H54 (cell line): ENCODE data around the gene RAB3D.
"Not testable (repeated sequence)": the region's sequence is repeated elsewhere in the genome, so short reads cannot be mapped to it uniquely, and the experiment has no call there.

Source experiments
- DNase-seq: peaks from one replicate; pipeline ENCODE4 v3.0.0; 2011; ENCODE audit warnings: low spot score, mixed read lengths; ENCODE audit not compliant: insufficient read length
- FAIRE-seq: peaks from 3 replicates; lab custom pipeline; 2011; peaks lifted over from hg19 to GRCh38; lab: Jason Lieb, UNC
- POLR2A ChIP-seq: IDR thresholded peaks from 2 replicates; pipeline ENCODE4 v1.6.1; 2011; ENCODE audit warnings: low read depth, mild to moderate bottlenecking, low read length

RAB3D gene

GRCh38 chr19:11338569-11339253, 746 bp downstream of the RAB3D start:
- FAIRE-seq (no peak), DNase-seq (no peak)
- no peak for TF ChIP-seq POLR2A

DNA sequence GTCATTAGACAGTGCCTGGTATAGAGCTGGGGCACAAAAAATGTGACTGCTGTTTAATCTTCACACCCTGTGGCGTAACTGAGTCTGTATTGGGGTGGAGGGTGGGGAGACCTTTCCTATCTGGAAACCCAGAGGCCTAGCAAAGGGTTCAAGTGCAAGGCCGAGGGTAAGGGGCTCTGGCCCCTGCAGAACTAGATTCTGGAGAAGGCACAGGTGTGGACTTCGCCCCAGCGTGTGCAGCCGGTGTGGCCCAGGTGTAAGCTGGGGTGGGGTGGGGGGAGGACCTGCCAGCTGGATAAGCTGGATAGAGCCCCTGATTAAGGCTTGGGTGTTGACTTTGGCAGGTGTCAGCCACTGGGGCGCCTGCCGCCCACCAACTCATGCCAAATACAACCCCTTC, 1.3 kb downstream of the RAB3D start:
- no peak for DNase-seq
- FAIRE-seq: no peak
- no peak for TF ChIP-seq POLR2A

DNA sequence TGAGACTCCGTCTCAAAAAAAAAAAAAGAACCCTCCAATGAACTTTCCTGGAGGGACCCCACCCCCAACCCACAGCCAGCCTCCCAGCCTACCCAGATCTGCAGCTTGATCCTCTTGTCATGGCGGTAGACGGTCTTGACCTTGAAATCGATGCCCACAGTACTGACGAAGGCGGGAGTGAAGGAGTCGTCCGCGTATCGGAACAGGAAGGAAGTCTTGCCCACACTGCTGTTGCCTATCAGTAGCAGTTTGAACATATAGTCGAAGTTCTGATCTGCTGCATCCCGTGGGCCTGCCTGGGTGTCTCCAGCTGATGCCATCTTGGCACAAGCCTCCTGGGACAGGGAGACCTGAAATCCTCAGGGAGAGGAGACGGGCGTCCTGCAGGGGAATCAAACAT, 2.4 kb downstream of the RAB3D start:
- no peak for TF ChIP-seq POLR2A
- FAIRE-seq (no peak), DNase-seq (no peak)

GRCh38 chr19:11335449-11336146, 3.9 kb downstream of the RAB3D start:
- no peak for FAIRE-seq
- no peak for DNase-seq
- no peak for TF ChIP-seq POLR2A

DNA sequence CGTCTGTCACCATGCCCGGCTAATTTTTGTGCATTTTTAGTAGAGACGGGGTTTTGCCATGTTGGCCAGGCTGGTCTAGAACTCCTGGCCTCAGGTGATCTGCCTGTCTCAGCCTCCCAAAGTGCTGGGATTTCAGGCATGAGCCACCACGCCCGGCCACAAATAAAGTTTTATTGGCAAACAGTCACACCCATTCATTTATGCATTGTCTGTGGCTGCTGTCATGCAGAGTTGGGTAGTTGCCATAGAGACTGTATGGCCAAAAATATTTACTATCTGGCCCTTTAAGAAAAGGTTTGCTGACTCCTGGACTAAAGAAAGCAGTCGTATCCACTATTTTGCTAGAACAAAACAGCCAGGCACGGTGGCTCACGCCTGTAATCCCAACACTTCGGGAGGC, 5.6 kb downstream of the RAB3D start:
- FAIRE-seq, DNase-seq: not testable (repeated sequence)

- FAIRE-seq: no peak
- DNase-seq: no peak
Observed at GRCh38 chr19:11332822-11333221, 6.6 kb downstream of the RAB3D start.

DNA sequence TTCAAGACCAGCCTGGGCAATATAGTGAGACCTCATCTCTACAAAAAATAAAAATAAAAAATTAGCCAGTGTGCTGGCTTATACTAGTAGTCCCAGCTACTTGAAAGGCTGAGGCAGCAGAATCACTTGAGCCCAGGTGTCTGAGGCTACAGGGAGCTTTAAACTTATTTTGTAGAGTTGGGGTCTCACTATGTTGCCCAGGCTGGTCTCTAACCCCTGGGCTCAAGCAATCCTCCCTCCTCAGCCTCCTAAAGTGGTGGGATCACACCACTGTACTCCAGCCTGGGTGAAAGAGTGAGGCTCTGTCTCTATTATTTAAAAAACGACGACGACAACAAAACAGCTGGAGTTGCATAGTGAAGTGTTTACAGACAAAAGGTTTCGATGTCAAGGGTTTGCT, 8.0 kb downstream of the RAB3D start:
- no peak for TF ChIP-seq POLR2A
- FAIRE-seq: no peak
- no peak for DNase-seq

More at GRCh38 chr19:11332822-11333221, 6.6 kb downstream of the RAB3D start:
- no peak for TF ChIP-seq POLR2A

GRCh38 chr19:11330127-11330526, 9.3 kb downstream of the RAB3D start:
- TF ChIP-seq POLR2A: no peak
- no peak for FAIRE-seq
- DNase-seq: no peak

DNA sequence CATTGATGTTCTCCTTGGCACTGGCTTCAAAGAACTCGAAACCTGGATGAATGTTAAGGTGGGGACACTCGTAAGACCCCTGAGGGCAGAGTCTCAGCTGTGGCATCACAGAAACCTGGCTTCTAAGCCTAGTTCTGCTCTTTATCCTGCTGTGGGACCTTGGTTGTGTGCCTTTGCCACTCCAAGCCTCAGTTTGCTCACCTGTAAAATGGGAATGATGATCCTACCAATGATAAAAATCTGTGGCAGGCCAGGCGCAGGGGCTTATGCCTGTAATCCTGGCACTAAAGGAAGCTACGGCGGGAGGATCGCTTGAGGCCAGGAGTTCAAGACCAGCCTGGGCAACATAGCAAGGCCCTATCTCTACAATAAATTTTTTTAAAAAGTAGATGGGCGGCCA, 13.9 kb downstream of the RAB3D start:
- no peak for TF ChIP-seq POLR2A
- FAIRE-seq: no peak
- DNase-seq: no peak

DNA sequence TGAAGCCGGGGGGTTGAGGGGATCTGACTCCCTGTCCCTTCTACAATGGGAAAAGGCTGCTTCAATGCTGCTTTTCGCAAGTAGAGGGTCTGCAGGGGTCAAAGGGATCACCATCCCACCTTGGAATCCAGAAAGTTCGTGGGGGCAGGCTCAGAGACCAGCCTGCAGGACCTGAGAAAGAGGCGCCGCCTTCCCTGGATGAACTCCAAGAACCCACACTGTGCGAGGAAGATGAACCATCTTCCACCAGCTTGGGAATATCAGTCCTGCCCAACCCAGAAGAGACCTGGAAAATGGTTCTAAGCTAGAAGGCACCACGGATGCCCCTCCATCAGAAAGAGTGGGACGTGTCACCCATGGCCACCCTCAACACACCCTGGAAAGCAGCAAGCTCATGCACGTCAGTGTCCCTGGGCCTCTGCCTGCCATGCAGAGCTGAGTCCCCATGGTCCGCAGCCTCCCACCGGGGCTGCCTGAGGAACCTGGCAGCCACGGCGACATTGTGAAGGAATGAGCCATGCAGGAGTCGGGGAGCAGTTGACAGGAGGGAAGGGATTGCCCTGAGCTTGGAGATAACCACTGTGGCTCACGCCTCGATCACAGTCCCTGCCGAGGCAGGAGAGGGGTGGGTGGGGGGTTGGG, 14.6 kb downstream of the RAB3D start:
- no peak for DNase-seq
- no peak for TF ChIP-seq POLR2A
- no peak for FAIRE-seq

DNA sequence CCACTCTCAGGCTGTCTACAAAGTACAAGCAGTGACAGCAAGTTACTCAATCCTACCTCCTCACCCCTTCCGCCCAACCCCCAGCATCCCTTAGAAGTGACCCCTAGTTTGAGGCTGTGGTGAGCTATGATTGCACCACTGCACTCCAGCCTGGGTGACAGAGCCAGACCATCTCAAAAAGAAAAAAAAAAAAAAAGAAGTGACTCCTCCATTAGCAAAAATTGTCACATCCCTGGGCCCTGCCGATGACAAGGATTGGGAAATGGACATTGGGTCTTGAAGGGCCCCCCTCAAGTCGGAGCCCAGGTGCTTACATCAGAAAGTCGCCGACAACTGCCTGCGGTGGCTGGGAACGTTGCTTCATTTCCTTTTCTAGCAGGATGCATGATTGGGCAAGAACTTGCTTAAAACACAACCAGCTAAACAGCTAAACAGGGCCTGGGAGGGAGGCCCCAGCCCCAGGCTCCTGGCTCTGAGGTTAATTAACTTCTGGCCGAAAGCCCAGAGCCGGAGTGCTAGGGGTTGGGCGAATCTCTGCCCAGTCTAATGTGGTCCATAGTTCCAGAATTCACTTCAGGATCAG, 15.3 kb downstream of the RAB3D start:
- FAIRE-seq: peak; percentile 48
- TF ChIP-seq POLR2A: no peak
- no peak for DNase-seq

DNA sequence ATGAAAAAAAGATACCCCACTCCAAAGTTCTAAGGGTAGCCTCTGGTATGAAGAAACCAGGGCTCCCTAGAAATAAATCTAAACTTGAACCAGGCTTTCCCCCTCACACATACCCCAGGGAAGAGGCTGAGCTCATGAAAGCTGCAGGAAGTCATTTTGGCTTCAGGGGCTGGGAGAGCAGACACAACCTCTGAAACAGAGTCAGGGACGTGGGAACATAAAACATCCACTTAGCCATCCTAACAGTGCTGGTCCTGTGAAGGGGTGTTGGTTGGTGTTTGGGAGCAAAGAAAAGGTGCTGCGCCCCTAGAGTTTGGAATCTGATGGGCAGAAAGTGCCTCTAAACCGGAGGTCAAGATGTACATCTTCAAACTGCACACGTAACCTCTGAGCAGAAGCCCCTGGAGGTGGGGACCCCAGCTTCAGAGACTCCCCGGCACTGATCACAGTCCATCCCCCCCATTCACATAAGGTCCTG, 15.8 kb downstream of the RAB3D start:
- DNase-seq: no peak
- no peak for FAIRE-seq
- no peak for TF ChIP-seq POLR2A

DNA sequence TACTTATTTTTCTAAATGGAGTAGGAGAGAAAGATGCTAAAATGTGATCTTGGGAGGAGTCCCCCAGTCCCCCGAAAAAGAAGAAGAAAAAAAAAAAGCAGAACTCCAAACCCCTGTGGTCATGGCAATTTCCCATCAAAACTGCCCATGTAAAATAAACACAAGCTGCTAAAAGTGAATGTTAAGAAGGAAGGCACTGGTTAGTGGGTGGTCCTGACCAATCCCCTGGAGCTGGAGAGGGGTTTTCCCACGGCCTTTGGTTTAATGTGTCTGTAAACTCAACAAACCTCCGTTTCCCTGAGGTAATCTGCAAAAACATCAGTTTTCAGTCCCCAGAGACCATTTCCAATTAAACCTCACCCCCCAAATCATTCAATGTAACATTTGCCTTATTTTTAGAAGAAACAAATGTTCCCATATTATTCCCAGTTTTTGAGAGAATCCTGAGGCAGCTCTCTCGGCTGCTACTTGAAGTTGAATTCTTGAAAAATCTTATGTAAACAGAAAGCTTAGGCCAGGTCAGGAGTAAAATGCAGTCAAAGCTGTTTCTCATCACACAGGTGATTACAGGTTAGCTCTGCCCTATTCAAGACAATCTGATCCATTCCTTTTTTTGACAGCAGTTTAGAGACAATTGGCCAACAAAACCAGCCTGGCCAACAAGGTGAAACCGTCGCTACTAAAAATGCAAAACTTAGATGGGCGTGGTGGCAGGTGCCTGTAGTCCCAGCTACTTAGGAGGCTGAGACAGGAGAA, 17.0 kb downstream of the RAB3D start:
- TF ChIP-seq POLR2A: no peak
- no peak for DNase-seq
- FAIRE-seq: no peak
